Measurements from ENCODE around the gene ANKRD23. TPM values are rescaled to one million over a fixed set of nuclear protein-coding genes. Genes with fewer than 3 reads are reported as not detected.

The ANKRD23 gene
- total and polyA plus RNA-seq, 2 experiments from 2014 or later, result 1.8 to 4.4 TPM

DNA sequence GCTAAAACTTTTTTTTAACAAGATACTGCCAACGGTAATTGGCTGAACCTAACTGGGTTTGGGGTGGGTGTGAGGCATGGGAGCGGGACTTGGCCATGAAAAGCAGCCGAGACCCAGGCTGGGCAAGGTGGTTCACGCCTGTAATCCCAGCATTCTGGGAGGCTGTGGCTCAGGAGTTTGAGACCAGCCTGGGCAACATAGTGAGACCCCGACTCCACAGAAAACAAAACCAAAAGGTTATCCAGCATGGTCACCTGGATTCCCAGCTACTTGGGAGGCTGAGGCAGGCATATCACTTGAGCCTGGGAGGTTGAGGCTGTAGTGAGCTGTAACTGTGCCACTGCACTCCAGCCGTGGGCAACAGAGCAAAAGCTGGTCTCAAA lies 37.1 kb upstream of the ANKRD23 start:
- Histone ChIP-seq H3K27me3 (no peaks in the 10 kb centered on the region), H3K9me3 (ENCODE audit: low read depth) (no peaks in the 10 kb centered on the region), H2AFZ (no peak overlapping the region), H3K4me3 (no peak overlapping the region), H3K36me3 (replicated peaks; ENCODE audit: insufficient read depth, low read depth) (no peaks in the 10 kb centered on the region), H3K27ac (no peak overlapping the region), H3K4me1 (ENCODE audit: insufficient read depth) (peaks cover 11% of the 10 kb centered on the region), H3K79me2 (no peaks in the 10 kb centered on the region), H3K4me2 (no peak overlapping the region), H3K9me2 (replicated peaks; ENCODE audit: insufficient read depth) (no peaks in the 10 kb centered on the region), H4K20me1 (ENCODE audit: insufficient read depth, poor library complexity, severe bottlenecking) (no peaks in the 10 kb centered on the region)
- TF ChIP-seq EZH2phosphoT487 (IDR thresholded peaks at IDR 0.05; ENCODE audit: low read depth, severe bottlenecking, unreplicated experiment) (no peak), EZH2 (IDR thresholded peaks at IDR 0.05; ENCODE audit: borderline replicate concordance) (no peak)
- TF ChIP-seq, protein P1, sequence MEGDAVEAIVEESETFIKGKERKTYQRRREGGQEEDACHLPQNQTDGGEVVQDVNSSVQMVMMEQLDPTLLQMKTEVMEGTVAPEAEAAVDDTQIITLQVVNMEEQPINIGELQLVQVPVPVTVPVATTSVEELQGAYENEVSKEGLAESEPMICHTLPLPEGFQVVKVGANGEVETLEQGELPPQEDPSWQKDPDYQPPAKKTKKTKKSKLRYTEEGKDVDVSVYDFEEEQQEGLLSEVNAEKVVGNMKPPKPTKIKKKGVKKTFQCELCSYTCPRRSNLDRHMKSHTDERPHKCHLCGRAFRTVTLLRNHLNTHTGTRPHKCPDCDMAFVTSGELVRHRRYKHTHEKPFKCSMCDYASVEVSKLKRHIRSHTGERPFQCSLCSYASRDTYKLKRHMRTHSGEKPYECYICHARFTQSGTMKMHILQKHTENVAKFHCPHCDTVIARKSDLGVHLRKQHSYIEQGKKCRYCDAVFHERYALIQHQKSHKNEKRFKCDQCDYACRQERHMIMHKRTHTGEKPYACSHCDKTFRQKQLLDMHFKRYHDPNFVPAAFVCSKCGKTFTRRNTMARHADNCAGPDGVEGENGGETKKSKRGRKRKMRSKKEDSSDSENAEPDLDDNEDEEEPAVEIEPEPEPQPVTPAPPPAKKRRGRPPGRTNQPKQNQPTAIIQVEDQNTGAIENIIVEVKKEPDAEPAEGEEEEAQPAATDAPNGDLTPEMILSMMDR (IDR thresholded peaks at IDR 0.05; ENCODE audit: poor library complexity), result no peak
- no peak for DNase-seq (ENCODE audit: low spot score)
- 93% methylated on average over 6 of the region's 6 CpGs for WGBS (ENCODE audit: low lambda C conversion rate, missing lambda C conversion rate)

DNA sequence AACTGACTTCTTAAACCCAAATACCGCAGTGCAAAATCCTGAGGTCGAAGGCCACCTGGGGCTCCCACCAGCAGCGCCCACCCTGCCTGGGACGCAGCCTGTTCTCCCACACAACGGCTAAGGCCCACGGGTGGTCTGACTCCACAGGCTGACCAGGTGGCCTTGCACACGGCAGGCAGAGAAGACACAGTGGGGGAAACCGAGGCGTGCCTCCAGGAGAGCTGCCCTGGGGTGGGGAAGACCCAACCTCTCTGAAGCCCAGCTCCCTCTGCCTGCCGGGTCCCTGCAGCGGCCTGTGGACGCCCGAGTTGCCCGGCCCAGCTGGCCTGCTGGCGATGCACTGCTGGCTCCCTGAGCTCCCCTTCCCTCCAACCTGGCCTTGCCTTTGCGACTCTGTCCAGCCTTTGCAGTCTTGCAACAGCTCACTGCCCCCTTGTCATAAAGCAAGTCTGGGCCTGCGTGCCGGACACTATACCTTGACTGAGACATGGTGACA lies 35.8 kb upstream of the ANKRD23 start:
- Histone ChIP-seq H3K36me3 (replicated peaks; ENCODE audit: insufficient read depth, low read depth) (no peaks in the 10 kb centered on the region), H3K79me2 (no peaks in the 10 kb centered on the region), H3K4me3 (no peak overlapping the region), H4K20me1 (ENCODE audit: insufficient read depth, poor library complexity, severe bottlenecking) (no peaks in the 10 kb centered on the region), H3K27me3 (no peaks in the 10 kb centered on the region), H2AFZ (no peak overlapping the region), H3K9me2 (replicated peaks; ENCODE audit: insufficient read depth) (no peaks in the 10 kb centered on the region), H3K4me1 (ENCODE audit: insufficient read depth) (peaks cover 23% of the 10 kb centered on the region), H3K4me2 (no peak overlapping the region), H3K27ac (no peak overlapping the region), H3K9me3 (ENCODE audit: low read depth) (no peaks in the 10 kb centered on the region)
- WGBS (ENCODE audit: low lambda C conversion rate, missing lambda C conversion rate), result 91% methylated on average over 18 of the region's 18 CpGs
- TF ChIP-seq EZH2 (IDR thresholded peaks at IDR 0.05; ENCODE audit: borderline replicate concordance) (no peak), EZH2phosphoT487 (IDR thresholded peaks at IDR 0.05; ENCODE audit: low read depth, severe bottlenecking, unreplicated experiment) (no peak)
- TF ChIP-seq, protein P1 (IDR thresholded peaks at IDR 0.05; ENCODE audit: poor library complexity), result no peak
- no peak for DNase-seq (ENCODE audit: low spot score)

DNA sequence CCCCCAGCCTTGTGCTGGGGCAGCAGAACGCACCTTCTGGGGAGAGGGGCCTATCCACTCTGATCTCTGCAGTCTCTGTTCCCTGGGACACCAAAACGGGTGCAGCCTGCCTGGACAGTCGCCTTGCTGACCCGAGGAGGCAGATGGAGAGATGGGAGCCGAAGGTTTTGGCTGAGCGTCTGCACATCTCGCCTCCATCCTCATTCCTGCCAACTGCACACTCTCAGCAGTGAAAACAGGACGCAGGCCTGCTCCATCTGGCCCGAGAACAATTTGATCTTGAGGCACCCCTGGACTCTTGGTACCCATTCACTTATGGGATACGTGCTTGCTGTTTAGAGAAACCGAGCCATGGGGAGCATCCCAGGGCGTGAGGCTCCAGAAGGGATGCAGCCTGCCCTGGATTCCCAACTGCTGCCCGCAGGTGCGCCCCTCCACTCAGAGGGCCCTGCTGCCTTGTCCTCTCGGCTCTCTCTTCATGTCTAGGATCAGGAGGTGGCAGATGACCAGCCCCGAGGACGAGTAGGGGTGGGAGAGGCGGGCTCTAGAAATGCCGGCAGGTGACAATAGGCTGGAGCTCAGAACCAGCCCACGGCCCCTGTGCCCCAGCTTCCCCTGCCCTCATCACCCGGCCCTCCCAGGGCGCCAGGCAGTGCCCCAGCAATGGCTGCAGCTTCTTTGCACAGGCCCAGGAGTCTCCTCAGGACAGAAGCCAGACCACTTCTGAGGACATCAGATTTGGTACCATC lies 35.1 kb upstream of the ANKRD23 start:
- Histone ChIP-seq H4K20me1 (ENCODE audit: insufficient read depth, poor library complexity, severe bottlenecking) (no peaks in the 10 kb centered on the region), H3K27me3 (no peaks in the 10 kb centered on the region), H3K27ac (no peak overlapping the region), H3K4me3 (no peak overlapping the region), H3K4me2 (no peak overlapping the region), H3K79me2 (no peaks in the 10 kb centered on the region), H3K9me2 (replicated peaks; ENCODE audit: insufficient read depth) (no peaks in the 10 kb centered on the region), H3K9me3 (ENCODE audit: low read depth) (no peaks in the 10 kb centered on the region), H3K4me1 (ENCODE audit: insufficient read depth) (peaks cover 29% of the 10 kb centered on the region), H2AFZ (no peak overlapping the region), H3K36me3 (replicated peaks; ENCODE audit: insufficient read depth, low read depth) (no peaks in the 10 kb centered on the region)
- TF ChIP-seq EZH2phosphoT487 (IDR thresholded peaks at IDR 0.05; ENCODE audit: low read depth, severe bottlenecking, unreplicated experiment) (no peak), EZH2 (IDR thresholded peaks at IDR 0.05; ENCODE audit: borderline replicate concordance) (no peak)
- TF ChIP-seq, protein P1 (IDR thresholded peaks at IDR 0.05; ENCODE audit: poor library complexity), result no peak
- no peak for DNase-seq (ENCODE audit: low spot score)
- WGBS (ENCODE audit: low lambda C conversion rate, missing lambda C conversion rate), result 95% methylated on average over 22 of the region's 22 CpGs

All from hepatocyte (in vitro differentiated cells).